A549 (cell line): ENCODE measurements around the gene FGD5. TPM values are rescaled to one million over a fixed set of nuclear protein-coding genes. Genes with fewer than 3 reads are reported as not detected.
A peak's percentile ranks its signal among the peaks of the same experiment; 100 is the strongest.

ENCODE experiments used
- ATAC-seq, 2 experiments: fragments of 200-7000 bp in 1 of 2; fragments of >200 bp in 1 of 2; cut with Nextera tagmentation in 1 of 2; cut with Tn5 transposase in 1 of 2; 3 replicates each; pipeline versions ENCODE4 v1.8.0 to v1.9.1; 2018 to 2020; ENCODE audit warnings: mild to moderate bottlenecking in 1 of 2, moderate library complexity in 1 of 2
- CTCF ChIA-PET: fragments of 300-600 bp; sonication (Branson Sonifier 250); formaldehyde crosslinking; extraction: SDS; loops from one replicate; lab custom pipeline; 2021; ENCODE audit warnings: antibody characterized with exemption, inconsistent platforms; lab: Yijun Ruan, JAX
- POLR2A ChIA-PET: fragments of 350-600 bp; formaldehyde crosslinking; extraction: SDS; loops from one replicate; lab custom pipeline; 2021; ENCODE audit warnings: antibody characterized with exemption, inconsistent platforms; lab: Yijun Ruan, JAX
- DNase-seq, 2 experiments: peaks; one replicate each; pipeline versions ENCODE4 v3.0.0 to v3.0.0-alpha.2; 2011 to 2016; ENCODE audit warnings: low read depth in 1 of 2, low spot score in 1 of 2
- FAIRE-seq: peaks from 2 replicates; lab custom pipeline; 2011; peaks lifted over from hg19 to GRCh38; lab: Jason Lieb, UNC
- H3K27ac ChIP-seq, 2 experiments: fragments of >200 bp; sonication (Bioruptor Twin); formaldehyde crosslinking; 3 replicates each; pipeline ENCODE4 v1.5.1; 2016 to 2017
- H3K4me1 ChIP-seq: fragments of >200 bp; sonication (Bioruptor Twin); formaldehyde crosslinking; 3 replicates; pipeline ENCODE4 v1.6.1; 2016
- H3K4me2 ChIP-seq: fragments of >200 bp; sonication (Bioruptor Twin); formaldehyde crosslinking; 3 replicates; pipeline ENCODE4 v1.6.1; 2016
- H3K4me3 ChIP-seq: fragments of >200 bp; sonication (Bioruptor Twin); formaldehyde crosslinking; 3 replicates; pipeline ENCODE4 v1.5.1; 2016
- H3K9me3 ChIP-seq: fragments of >200 bp; sonication (Bioruptor Twin); formaldehyde crosslinking; 3 replicates; pipeline ENCODE4 v1.6.1; 2016
- ATOH8 ChIP-seq: fragments of 250-450 bp; sonication (Bioruptor Pico); IDR thresholded peaks from 2 replicates; pipeline ENCODE4 v1.5.0; 2020; ENCODE audit warnings: low read depth, mild to moderate bottlenecking, moderate library complexity
- CBX8 ChIP-seq: fragments of 200-600 bp; sonication (generic); IDR thresholded peaks from 2 replicates; pipeline ENCODE4 v1.6.1; 2016
- CHD4 ChIP-seq: fragments of 200-600 bp; sonication (generic); IDR thresholded peaks from 2 replicates; pipeline ENCODE4 v1.6.1; 2016; ENCODE audit warnings: antibody characterized with exemption, mild to moderate bottlenecking, borderline replicate concordance
- EHF ChIP-seq: fragments of 250-450 bp; sonication (Bioruptor Pico); IDR thresholded peaks from 2 replicates; pipeline ENCODE4 v1.5.0; 2020; ENCODE audit warnings: mild to moderate bottlenecking
- HDAC2 ChIP-seq: fragments of 200-600 bp; sonication (generic); IDR thresholded peaks from 2 replicates; pipeline ENCODE4 v1.6.1; 2016
- HEYL ChIP-seq: fragments of 250-450 bp; sonication (Bioruptor Pico); IDR thresholded peaks from 2 replicates; pipeline ENCODE4 v1.8.0; 2021; ENCODE audit warnings: mild to moderate bottlenecking, moderate library complexity
- NFE2L2 ChIP-seq: fragments of 150-350 bp; conservative IDR thresholded peaks from 2 replicates; pipeline ENCODE4 v1.6.1; 2014; ENCODE audit warnings: low read length
- NR3C1 ChIP-seq: fragments of >200 bp; sonication (Bioruptor Twin); formaldehyde crosslinking; IDR thresholded peaks from 3 replicates; pipeline ENCODE4 v1.6.1; 2017
- PBX3 ChIP-seq: IDR thresholded peaks from 2 replicates; pipeline ENCODE4 v1.6.1; 2012
- RAD21 ChIP-seq, 2 experiments: fragments of >200 bp in 1 of 2; sonication (Bioruptor Twin) in 1 of 2; formaldehyde crosslinking in 1 of 2; IDR thresholded peaks in 1 of 2; conservative IDR thresholded peaks in 1 of 2; 2 replicates in 1 of 2; 3 replicates in 1 of 2; pipeline ENCODE4 v1.6.1; 2012 to 2018; ENCODE audit warnings: inconsistent platforms in 1 of 2
- RFX5 ChIP-seq: fragments of 450-650 bp; IDR thresholded peaks from 2 replicates; pipeline ENCODE4 v1.7.1; 2014; ENCODE audit warnings: antibody characterized with exemption, mild to moderate bottlenecking, moderate library complexity
- SMC3 ChIP-seq: fragments of >200 bp; sonication (Bioruptor Twin); formaldehyde crosslinking; IDR thresholded peaks from 3 replicates; pipeline ENCODE4 v1.6.1; 2018; ENCODE audit warnings: inconsistent platforms
- TP53 ChIP-seq: fragments of 250-450 bp; sonication (Bioruptor Pico); IDR thresholded peaks from 2 replicates; pipeline ENCODE4 v1.5.0; 2021; ENCODE audit warnings: mild to moderate bottlenecking, moderate library complexity
- USF2 ChIP-seq: fragments of 450-650 bp; IDR thresholded peaks from 2 replicates; pipeline ENCODE4 v1.6.1; 2014; ENCODE audit warnings: antibody characterized with exemption
- ZNF302 ChIP-seq: fragments of 250-450 bp; sonication (Bioruptor Pico); IDR thresholded peaks from 2 replicates; pipeline ENCODE4 v1.9.0; 2021; ENCODE audit warnings: inconsistent platforms, mild to moderate bottlenecking, moderate library complexity
- WGBS: methylation state at CpG from one replicate; pipeline ENCODE4 v1.1.6; 2017; ENCODE audit errors: missing lambda C conversion rate; 5-methylcytosine and 5-hydroxymethylcytosine counted together
- polyA plus RNA-seq, 4 experiments: library from polyadenylated mRNA; depleted of rRNA in 3 of 4; stranded (reverse); fragments of >200 nt; fragmentation: RNase III in 1 of 4; extraction: RNeasy Plus Mini Kit Qiagen cat#74134 plus additional on column Dnase treatment in 1 of 4; gene quantifications; 2 replicates in 3 of 4; 3 replicates in 1 of 4; pipeline ENCODE4 v1.2.3, GENCODE V29; 2011 to 2017
- TF ChIP-seq, protein P1 (sequence below): fragments of 200-600 bp; sonication (generic); IDR thresholded peaks from 2 replicates; pipeline ENCODE4 v1.6.1; 2016; ENCODE audit warnings: antibody characterized with exemption, mild to moderate bottlenecking, moderate library complexity
- TF ChIP-seq, protein P2 (sequence below): fragments of >200 bp; sonication (Bioruptor Twin); formaldehyde crosslinking; IDR thresholded peaks from 3 replicates; pipeline ENCODE4 v1.5.1; 2016

The FGD5 gene
- polyA plus RNA-seq, 2 of the 4 experiments (the other 2 are of a cell fraction) = 0.16 TPM; not detected in 1

- TF ChIP-seq PBX3 (no peak), HEYL (CRISPR knock-in tag) (no peak), ATOH8 (CRISPR knock-in tag) (no peak), USF2 (no peak), EHF (CRISPR knock-in tag) (no peak), CBX8 (no peak), NFE2L2 (no peak), CHD4 (no peak)
- TF ChIP-seq, all 56 proteins: peak for 0
- H3K4me3 ChIP-seq = no peak overlapping the region
- ATAC-seq = no peak
- H3K4me2 ChIP-seq = no peak overlapping the region
- FAIRE-seq = no peak
- DNase-seq = no peak
- POLR2A ChIA-PET = no interaction called here
- no peaks in the 10 kb centered on the region for H3K9me3 ChIP-seq
- 88% methylated on average over 13 of the region's 13 CpGs for WGBS
- CTCF ChIA-PET = interaction anchor here (1.0 to 10.2 kb wide), 11 partner anchors 10 to 719 kb away, joined by 3 to 160 read pairs (median 6); partner anchors contain the start of gene C3orf20
- no peak overlapping the region for H3K27ac ChIP-seq
- no peaks in the 10 kb centered on the region for H3K4me1 ChIP-seq
Measured at GRCh38 chr3:14922863-14923262, 104.1 kb downstream of the FGD5 start.

DNA sequence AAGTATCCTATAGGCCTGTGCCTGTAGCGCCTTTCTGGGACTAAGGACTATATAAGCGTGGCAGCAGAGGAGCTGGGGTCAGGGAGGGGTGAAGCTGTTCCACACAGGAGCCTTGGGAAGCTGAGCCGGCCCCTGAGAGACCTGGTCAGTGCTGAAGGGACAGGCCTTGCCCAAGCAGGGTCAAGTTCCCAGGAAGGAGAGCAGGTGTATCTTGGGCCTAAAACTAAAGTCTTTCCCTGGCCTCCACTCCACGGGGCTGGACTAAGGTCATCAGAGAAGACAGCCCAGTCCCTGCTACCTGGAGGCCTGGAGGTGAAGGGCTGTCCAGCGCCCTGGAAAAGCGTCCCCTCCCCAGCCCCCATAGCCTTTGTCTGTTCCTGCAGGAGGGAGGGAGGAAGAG is 104.7 kb downstream of the FGD5 start:
- no peak for FAIRE-seq
- Histone ChIP-seq H3K4me1 (no peaks in the 10 kb centered on the region), H3K4me2 (no peak overlapping the region), H3K27ac (no peak overlapping the region), H3K4me3 (no peak overlapping the region), H3K9me3 (no peaks in the 10 kb centered on the region)
- ChIA-PET POLR2A (no interaction called here), CTCF (interaction anchor here (0.9 to 10.2 kb wide), 11 partner anchors 9 to 720 kb away, joined by 3 to 160 read pairs (median 5); partner anchors contain the start of gene C3orf20)
- ATAC-seq = no peak
- WGBS = 42% methylated on average over 5 of the region's 6 CpGs
- TF ChIP-seq, protein P1, sequence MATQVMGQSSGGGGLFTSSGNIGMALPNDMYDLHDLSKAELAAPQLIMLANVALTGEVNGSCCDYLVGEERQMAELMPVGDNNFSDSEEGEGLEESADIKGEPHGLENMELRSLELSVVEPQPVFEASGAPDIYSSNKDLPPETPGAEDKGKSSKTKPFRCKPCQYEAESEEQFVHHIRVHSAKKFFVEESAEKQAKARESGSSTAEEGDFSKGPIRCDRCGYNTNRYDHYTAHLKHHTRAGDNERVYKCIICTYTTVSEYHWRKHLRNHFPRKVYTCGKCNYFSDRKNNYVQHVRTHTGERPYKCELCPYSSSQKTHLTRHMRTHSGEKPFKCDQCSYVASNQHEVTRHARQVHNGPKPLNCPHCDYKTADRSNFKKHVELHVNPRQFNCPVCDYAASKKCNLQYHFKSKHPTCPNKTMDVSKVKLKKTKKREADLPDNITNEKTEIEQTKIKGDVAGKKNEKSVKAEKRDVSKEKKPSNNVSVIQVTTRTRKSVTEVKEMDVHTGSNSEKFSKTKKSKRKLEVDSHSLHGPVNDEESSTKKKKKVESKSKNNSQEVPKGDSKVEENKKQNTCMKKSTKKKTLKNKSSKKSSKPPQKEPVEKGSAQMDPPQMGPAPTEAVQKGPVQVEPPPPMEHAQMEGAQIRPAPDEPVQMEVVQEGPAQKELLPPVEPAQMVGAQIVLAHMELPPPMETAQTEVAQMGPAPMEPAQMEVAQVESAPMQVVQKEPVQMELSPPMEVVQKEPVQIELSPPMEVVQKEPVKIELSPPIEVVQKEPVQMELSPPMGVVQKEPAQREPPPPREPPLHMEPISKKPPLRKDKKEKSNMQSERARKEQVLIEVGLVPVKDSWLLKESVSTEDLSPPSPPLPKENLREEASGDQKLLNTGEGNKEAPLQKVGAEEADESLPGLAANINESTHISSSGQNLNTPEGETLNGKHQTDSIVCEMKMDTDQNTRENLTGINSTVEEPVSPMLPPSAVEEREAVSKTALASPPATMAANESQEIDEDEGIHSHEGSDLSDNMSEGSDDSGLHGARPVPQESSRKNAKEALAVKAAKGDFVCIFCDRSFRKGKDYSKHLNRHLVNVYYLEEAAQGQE = no peak
- no peak for TF ChIP-seq TP53 (CRISPR knock-in tag)
- no peak for TF ChIP-seq HDAC2
- TF ChIP-seq NR3C1 = no peak
- TF ChIP-seq RFX5 = no peak
- no peak for DNase-seq

GRCh38 chr3:14925729-14926591 is 107.2 kb downstream of the FGD5 start:
- no peaks in the 10 kb centered on the region for H3K4me1 ChIP-seq
- H3K27ac ChIP-seq = no peak overlapping the region
- peak overlapping the region; percentile 46; the same call in 2 of the 3 replicates for H3K4me2 ChIP-seq
- POLR2A ChIA-PET = interaction anchor here (1.4 kb wide), 1 partner anchor 21 kb away, joined by 3 read pairs; the partner anchor contains the start of gene NR2C2
- WGBS = 50% methylated on average over 9 of the region's 9 CpGs
- peak; percentile 83 to 89 for TF ChIP-seq RAD21 (conservative IDR thresholded peaks at IDR 0.05 in 1 of 2, IDR thresholded peaks at IDR 0.05 in 1 of 2)
- TF ChIP-seq SMC3 = peak; percentile 49; the same call in 2 of the 3 replicates
- TF ChIP-seq EHF (CRISPR knock-in tag) = no peak
- no peak for TF ChIP-seq ZNF302 (CRISPR knock-in tag)
- TF ChIP-seq, protein P2, sequence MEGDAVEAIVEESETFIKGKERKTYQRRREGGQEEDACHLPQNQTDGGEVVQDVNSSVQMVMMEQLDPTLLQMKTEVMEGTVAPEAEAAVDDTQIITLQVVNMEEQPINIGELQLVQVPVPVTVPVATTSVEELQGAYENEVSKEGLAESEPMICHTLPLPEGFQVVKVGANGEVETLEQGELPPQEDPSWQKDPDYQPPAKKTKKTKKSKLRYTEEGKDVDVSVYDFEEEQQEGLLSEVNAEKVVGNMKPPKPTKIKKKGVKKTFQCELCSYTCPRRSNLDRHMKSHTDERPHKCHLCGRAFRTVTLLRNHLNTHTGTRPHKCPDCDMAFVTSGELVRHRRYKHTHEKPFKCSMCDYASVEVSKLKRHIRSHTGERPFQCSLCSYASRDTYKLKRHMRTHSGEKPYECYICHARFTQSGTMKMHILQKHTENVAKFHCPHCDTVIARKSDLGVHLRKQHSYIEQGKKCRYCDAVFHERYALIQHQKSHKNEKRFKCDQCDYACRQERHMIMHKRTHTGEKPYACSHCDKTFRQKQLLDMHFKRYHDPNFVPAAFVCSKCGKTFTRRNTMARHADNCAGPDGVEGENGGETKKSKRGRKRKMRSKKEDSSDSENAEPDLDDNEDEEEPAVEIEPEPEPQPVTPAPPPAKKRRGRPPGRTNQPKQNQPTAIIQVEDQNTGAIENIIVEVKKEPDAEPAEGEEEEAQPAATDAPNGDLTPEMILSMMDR = peak; percentile 94
- TF ChIP-seq, all 56 proteins: peak for 3
- peak; percentile 70 to 72 for DNase-seq
- Histone ChIP-seq H3K9me3 (no peaks in the 10 kb centered on the region), H3K4me3 (no peak overlapping the region)
- CTCF ChIA-PET = interaction anchor here (0.7 to 10.2 kb wide), 40 partner anchors 9 to 499 kb away, joined by 3 to 160 read pairs (median 4); partner anchors contain the start of genes C3orf20, CCDC174 and RBSN
- peak; percentile 52 to 78; a peak in 4 of 6 replicates for ATAC-seq
- FAIRE-seq = no peak
